Measurements from ENCODE around the gene ZNF584.

ZNF584 gene

GRCh38 chr19:58386576-58387337, 21.7 kb upstream of the ZNF584 start, which contains the start of gene RPS5:
RPS5 (plus strand) TSS chr19:58387269; CDS start chr19:58388138, 869 bp downstream.
- DNase-seq = peak; percentile 99

DNA sequence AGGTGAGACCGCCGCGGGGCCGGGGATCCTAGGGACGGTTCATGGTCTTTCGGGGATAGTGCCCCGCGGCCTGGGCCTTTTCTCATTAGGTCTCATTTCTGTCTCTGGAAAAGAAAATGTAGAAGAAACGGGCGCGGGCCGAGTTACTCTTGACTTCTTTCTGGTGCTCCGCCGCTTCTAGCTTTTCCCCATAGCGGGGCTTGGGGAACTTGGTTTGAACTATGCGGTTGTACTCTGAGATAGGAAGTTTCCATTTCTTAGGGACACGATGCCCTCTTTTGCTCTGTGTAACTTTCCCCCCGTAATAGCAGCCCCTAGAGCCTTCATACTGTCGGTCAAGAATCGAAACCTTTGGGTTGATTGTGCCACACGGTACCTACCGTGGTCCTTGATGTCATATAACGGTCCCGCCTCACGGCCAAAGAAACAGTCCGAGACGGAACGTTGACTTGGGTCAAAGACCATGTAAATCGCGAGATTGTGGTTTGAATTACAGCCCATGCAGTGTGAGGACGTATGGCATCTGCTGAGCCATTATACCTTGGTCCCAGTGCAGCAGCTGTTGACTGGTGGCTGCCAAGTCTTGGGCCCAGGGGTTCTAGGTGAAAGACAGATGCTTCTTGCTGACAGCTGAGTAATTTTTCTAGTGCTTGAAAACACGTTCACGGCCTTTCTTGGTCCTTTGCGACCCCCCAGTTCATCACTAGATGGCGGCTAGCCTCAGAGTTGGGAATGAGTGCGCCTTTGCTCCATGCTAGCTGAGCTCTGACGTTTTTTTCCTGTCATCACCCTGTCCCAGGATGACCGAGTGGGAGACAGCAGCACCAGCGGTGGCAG, 20.9 kb upstream of the ZNF584 start:
- peak; percentile 46 for DNase-seq

DNA sequence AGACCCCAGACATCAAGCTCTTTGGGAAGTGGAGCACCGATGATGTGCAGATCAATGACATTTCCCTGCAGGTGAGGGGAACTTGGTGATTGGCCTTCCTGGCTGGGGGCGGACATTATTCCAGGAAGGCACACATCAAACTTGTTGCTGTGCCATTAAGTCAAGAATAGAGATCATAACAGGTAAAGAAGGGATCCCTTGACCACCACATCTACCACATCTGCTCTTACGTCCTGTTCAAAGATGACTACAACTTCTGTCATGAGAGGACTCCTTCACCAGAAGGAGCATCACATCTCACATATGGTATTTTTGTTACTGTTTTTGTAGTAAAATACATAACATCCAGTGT, 20.3 kb upstream of the ZNF584 start:
- no peak for DNase-seq

- DNase-seq = no peak
Measured at GRCh38 chr19:58392945-58393724, 15.3 kb upstream of the ZNF584 start.

- no peak for DNase-seq
Measured at GRCh38 chr19:58393725-58394033, 14.8 kb upstream of the ZNF584 start.

GRCh38 chr19:58394821-58395219, 13.6 kb upstream of the ZNF584 start:
- peak; percentile 40 for DNase-seq

DNA sequence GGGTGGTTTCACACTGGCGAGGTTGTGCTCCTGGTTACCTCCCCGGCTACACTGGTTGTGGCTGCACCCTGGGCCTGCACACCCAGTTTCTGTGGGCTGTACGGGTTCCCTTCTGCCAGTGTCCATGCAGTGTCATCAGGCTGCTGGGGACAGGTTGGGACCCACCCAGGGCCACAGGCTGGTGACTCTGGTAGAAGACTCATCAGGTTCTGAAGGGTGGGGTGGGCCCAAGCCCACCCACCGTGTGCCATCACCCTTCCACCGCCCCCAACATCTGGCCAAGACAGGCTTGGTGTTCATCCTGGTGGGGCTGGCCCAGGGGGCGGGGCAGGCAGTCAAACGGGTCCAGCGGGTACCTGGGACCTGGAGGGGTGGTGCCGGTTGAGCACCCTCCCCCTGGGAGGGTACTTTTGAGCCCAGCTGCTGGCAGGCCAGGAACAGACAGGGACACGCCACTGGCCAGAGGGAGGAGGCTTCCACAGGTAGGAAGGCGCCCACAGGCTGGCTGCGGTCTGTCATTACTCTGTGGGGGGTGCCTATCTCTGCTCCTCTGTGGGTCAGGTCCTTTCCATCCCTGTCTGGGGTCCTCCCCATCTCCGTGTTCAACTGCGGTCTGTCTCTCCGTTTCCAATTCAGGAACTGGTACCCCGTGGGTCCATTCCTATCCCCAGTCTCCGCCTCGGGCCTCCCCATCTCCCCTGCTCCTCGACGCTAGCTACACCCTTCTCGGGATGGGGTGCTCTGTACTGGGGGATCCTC, 13.1 kb upstream of the ZNF584 start, which contains the start of gene RNF225:
TSS of gene RNF225 (plus strand) at position 437 of the 759 bp plus-strand sequence. CDS start 434 bp downstream, outside the sequence.
- DNase-seq = no peak

DNA sequence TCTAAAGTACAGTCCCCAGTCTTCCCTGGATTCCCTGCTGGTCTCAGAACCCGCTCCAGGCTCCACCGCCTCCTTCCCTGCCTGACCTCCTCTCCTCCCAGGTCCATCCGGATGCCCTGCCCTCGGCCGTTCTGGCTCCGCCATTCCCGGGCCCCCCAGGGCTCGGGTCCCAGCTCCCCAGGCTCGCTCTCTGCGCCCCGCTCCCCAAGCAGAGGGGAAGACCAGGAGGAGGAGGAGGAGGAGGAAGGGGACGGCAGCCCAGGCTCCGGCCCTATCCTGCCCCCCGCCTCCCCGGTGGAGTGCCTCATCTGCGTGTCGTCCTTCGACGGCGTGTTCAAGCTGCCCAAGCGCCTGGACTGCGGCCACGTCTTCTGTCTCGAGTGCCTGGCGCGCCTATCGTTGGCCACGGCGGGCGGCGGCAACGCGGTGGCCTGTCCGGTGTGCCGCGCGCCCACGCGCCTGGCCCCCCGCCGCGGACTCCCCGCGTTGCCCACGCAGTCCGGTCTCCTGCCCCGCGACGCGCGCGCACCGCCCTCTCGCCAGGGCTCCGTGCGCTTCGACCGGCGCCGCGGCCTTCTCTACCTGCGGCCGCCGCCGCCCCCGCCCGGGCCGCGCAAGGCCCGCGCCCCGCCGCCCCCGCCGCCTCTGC, 12.3 kb upstream of the ZNF584 start:
- no peak for DNase-seq

DNA sequence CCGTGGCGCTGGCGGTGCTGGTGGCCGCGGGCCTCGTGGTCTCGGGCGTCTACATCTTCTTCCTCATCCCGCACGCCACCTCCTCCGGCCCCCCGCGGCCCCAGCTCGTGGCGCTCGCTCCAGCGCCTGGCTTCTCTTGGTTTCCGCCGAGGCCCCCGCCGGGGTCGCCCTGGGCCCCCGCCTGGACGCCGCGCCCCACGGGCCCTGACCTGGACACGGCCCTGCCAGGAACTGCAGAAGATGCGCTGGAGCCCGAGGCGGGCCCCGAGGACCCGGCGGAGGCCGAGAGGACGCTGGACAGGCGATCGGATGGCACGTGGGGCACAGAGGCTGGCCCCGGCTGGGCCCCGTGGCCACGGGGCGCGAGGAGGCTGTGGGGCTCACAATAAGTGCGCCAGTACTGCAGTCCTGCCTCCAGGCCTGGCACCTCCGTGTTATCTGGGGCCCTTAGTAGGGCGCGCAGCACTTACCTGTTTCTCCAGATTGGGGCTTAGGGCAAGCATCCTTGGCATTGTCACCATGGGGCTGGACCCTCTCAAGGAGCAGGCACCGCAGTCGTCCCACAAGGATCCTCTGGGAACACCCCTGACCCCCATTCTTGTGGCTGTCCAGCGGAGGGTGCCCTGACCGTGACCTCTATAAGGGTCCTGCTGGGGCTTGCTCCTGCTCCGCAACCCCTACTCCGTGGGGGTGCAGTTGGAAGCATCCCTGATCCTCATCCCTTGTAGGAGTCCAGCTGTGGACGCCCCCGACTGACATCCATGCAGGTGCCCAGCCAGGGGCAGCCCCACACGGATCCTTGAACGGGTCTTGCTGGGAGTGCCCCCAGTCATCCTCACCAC, 11.5 kb upstream of the ZNF584 start:
- no peak for DNase-seq

GRCh38 chr19:58397533-58398037, 10.9 kb upstream of the ZNF584 start:
- no peak for DNase-seq

GRCh38 chr19:58398087-58398486, 10.4 kb upstream of the ZNF584 start:
- no peak for DNase-seq

DNA sequence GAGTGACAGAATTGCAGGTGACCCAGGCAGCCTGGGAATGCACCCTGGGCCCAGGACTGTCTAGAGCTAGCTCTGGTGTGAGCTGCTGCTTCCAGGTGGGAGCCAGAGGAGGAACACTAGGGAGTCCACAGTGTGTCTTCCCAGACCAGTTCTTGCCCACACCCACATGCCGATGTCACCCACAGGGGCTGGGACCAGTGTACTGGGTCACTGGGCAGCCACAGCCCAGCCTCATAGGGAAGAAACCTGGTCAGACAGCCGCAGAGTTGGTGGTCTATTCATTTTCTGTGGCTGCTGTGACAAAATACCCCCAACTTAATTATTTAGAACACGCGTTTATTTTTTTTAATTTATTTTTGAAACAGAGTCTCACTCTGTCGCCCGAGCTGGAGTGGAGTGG, 9.9 kb upstream of the ZNF584 start:
- no peak for DNase-seq

- DNase-seq = no peak
Measured at GRCh38 chr19:58399903-58400302, 8.5 kb upstream of the ZNF584 start.

- peak; percentile 83 for DNase-seq
Measured at GRCh38 chr19:58400316-58400915, 8.0 kb upstream of the ZNF584 start.

DNA sequence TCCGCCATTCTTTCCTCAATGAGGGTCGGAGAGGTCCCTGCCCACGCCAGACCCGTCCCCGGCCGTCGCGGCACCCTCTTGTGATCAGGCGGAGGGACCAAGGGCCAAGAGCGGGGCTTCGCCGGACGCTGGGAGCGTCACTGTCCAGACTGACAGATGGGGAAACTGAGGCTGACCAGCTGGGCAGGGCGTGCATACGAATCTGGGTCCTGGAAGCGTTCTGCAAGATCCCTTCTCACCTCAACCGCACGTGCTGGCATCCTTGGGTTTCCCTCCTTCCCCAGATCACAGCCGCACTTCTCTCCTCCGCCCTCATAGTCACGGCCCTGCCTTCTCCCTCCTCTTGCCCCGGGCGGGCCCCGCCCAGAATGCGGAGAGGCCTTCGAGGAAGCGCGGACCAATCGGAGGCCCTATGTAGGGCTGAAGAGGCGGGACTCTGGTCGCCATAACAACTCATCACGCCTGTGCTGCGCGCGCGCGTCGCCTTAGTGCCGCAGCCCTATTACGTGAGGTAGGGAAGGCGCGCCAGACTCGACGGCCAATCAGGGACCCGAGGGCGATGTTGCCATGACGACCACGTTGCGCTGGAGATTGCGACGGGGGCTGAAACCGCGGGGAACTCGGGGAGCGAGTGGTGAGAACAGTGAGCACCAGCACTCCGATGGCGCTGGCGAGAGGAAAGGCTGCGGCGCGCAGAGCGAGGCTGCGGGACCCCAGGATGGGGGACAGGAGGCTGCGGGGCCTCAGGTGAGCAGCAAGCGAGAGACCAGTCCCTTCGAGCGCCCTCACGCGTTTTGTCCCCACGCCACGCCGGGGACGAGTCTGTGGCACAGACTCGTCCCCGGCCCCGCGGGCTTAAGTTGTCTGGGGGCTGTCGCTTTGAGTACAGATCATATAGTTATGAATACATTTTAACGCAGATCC, 7.3 kb upstream of the ZNF584 start:
- peak; percentile 100 for DNase-seq

DNA sequence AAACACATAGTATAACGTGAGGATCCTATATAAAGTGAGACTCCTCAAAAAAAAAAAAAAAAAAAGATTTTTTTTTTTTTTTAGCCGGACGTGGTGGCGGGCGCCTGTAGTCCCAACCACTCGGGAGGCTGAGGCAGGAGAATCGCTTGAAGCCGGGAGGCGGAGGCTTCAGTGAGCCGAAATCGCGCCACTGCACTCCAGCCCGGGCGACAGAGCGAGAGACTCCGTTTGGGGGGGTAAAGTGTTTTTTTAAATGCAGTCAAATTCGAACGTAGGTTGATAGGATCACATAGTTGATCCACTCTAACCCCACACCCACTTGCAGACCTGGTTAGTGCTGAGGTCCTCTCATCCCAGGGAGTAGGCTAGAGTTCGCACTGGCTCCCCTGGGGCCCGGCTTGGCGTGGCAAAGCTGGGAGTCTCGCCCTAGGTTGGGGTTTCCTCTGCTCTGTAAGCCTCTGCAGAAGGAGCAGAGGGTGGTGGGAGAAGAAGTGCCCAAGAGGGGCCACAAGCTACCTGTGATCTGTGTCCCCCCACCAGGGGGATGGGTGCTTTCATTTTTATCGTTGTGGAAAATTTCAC, 6.5 kb upstream of the ZNF584 start:
- DNase-seq = peak; percentile 46

GRCh38 chr19:58403920-58404478, 4.5 kb upstream of the ZNF584 start:
- DNase-seq = peak; percentile 36

GRCh38 chr19:58406818-58407657, 1.4 kb upstream of the ZNF584 start:
- DNase-seq = peak; percentile 39
